CD4-positive, alpha-beta T cell (primary cell): ENCODE measurements around the gene HNRNPU. TPM values are rescaled to one million over a fixed set of nuclear protein-coding genes. Genes with fewer than 3 reads are reported as not detected.

ENCODE experiments used
- ATAC-seq: fragments of 200-7000 bp; cut with Tn5 transposase; one replicate; pipeline ENCODE4 v1.10.0; 2022; ENCODE audit warnings: mild to moderate bottlenecking; ENCODE audit not compliant: poor library complexity
- CTCF ChIA-PET: fragments of 350-600 bp; sonication (Branson Sonifier 250); formaldehyde crosslinking; loops from one replicate; lab custom pipeline; 2021; ENCODE audit warnings: antibody characterized with exemption, inconsistent platforms; lab: Charles Lee
- POLR2A ChIA-PET: fragments of 350-600 bp; sonication (Branson Sonifier 250); formaldehyde crosslinking; loops from one replicate; lab custom pipeline; 2021; ENCODE audit warnings: antibody characterized with exemption, inconsistent platforms; lab: Charles Lee
- DNase-seq, 14 experiments: peaks; one replicate each; pipeline ENCODE4 v3.0.0-alpha.2; 2013 to 2020; ENCODE audit warnings: mixed read lengths in 2 of 14
- H3K27ac ChIP-seq, 2 donors: one replicate each; pipeline versions ENCODE4 v1.5.1 to v1.7.0; 2013; ENCODE audit warnings: low read length in 2 of 2, low read depth in 1 of 2, mild to moderate bottlenecking in 1 of 2
- H3K27me3 ChIP-seq, 2 experiments: 1 replicate in 1 of 2; 2 replicates in 1 of 2; pipeline versions ENCODE4 v1.6.1 to v1.7.0; 2013; ENCODE audit warnings: low read length in 2 of 2, control low read depth in 1 of 2, mild to moderate bottlenecking in 1 of 2, moderate library complexity in 1 of 2; ENCODE audit not compliant: insufficient read depth in 2 of 2, control insufficient read depth in 1 of 2
- H3K36me3 ChIP-seq: one replicate; pipeline ENCODE4 v1.6.1; 2013; ENCODE audit warnings: low read length, control low read depth; ENCODE audit not compliant: insufficient read depth
- H3K4me1 ChIP-seq: one replicate; pipeline ENCODE4 v1.6.1; 2013; ENCODE audit warnings: low read length, control low read depth; ENCODE audit not compliant: insufficient read depth
- H3K4me3 ChIP-seq: one replicate; pipeline ENCODE4 v1.5.1; 2013; ENCODE audit warnings: mild to moderate bottlenecking, low read length, moderate library complexity
- H3K9me3 ChIP-seq, 2 experiments: 1 replicate in 1 of 2; 2 replicates in 1 of 2; pipeline versions ENCODE4 v1.6.1 to v1.7.0; 2013; ENCODE audit warnings: low read length in 2 of 2, mild to moderate bottlenecking in 2 of 2, control low read depth in 1 of 2, moderate library complexity in 1 of 2; ENCODE audit not compliant: control insufficient read depth in 1 of 2, insufficient read depth in 1 of 2
- H3K27ac Mint-ChIP-seq: one replicate; pipeline ENCODE4 v1.8.0; 2020; ENCODE audit warnings: mixed read lengths
- H3K27me3 Mint-ChIP-seq: one replicate; pipeline ENCODE4 v1.8.0; 2021; ENCODE audit warnings: mixed read lengths
- H3K36me3 Mint-ChIP-seq: one replicate; pipeline ENCODE4 v1.8.0; 2021; ENCODE audit warnings: low read depth, mixed read lengths
- H3K4me1 Mint-ChIP-seq: one replicate; pipeline ENCODE4 v1.8.0; 2021; ENCODE audit warnings: low read depth, mixed read lengths
- H3K4me3 Mint-ChIP-seq: one replicate; pipeline ENCODE4 v1.8.0; 2020; ENCODE audit warnings: mild to moderate bottlenecking, mixed read lengths
- H3K9me3 Mint-ChIP-seq: one replicate; pipeline ENCODE4 v1.8.0; 2020; ENCODE audit warnings: mixed read lengths
- CTCF ChIP-seq: fragments of 200-600 bp; IDR thresholded peaks from one replicate; pipeline ENCODE4 v1.8.0; 2022; ENCODE audit warnings: antibody characterized with exemption, mild to moderate bottlenecking
- intact Hi-C, 2 experiments: fragments of 100-400 bp; cut with DNase I in 1 of 2; cut with micrococcal nuclease in 1 of 2; formaldehyde crosslinking; loops; one replicate each; pipeline versions ENCODE4 v1.15.1 to v1.9.0; 2023 to 2025; cut with DNase I, micrococcal nuclease
- total RNA-seq, 174 experiments: library from RNA in 2 of 174; stranded (reverse) in 2 of 174; gene quantifications; one replicate each; pipeline ENCODE4 v1.2.3 and lab custom pipeline; 2021 to 2026

HNRNPU gene
- total RNA-seq, 2 experiments from 2014 or later = 415 TPM

GRCh38 chr1:244861683-244862082, 2.7 kb downstream of the HNRNPU start:
- Histone ChIP-seq H3K4me3 (peak overlapping the region; percentile 91), H3K27ac (peak overlapping the region; percentile 95 to 99), H3K27me3 (no peaks in the 10 kb centered on the region), H3K36me3 (peaks cover 57% of the 10 kb centered on the region), H3K4me1 (peaks cover 30% of the 10 kb centered on the region), H3K9me3 (no peaks in the 10 kb centered on the region)
- Mint-ChIP-seq H3K27ac (peak overlapping the region; percentile 98), H3K36me3 (peaks cover 84% of the 10 kb centered on the region), H3K27me3 (peaks cover 5% of the 10 kb centered on the region), H3K4me3 (peak overlapping the region; percentile 87), H3K9me3 (no peaks in the 10 kb centered on the region), H3K4me1 (peaks cover 78% of the 10 kb centered on the region)
- intact Hi-C loops = loop anchor here (1.0 to 10.0 kb wide), 5 partner anchors 7 to 409 kb away; partner anchors contain the start of genes ADSS2 (in 2 of the 2) and DESI2 (in 2 of the 2)
- DNase-seq (no peak), ATAC-seq (no peak)
- TF ChIP-seq CTCF = no peak
- POLR2A ChIA-PET = interaction anchor here (0.5 to 22.6 kb wide), 12 partner anchors 9 to 1606 kb away, joined by 3 to 1262 read pairs (median 12); partner anchors contain the start of genes CEP170, COX20 and SDCCAG8
- CTCF ChIA-PET = interaction anchor here (0.7 to 6.2 kb wide), 6 partner anchors 21 to 181 kb away, joined by 3 to 63 read pairs (median 5); partner anchors contain the start of gene COX20

- DNase-seq (no peak), ATAC-seq (no peak)
- peak overlapping the region; percentile 91 for H3K4me3 ChIP-seq
- H3K27me3 ChIP-seq = no peaks in the 10 kb centered on the region
- H3K27ac ChIP-seq = peak overlapping the region; percentile 95 to 99
- peaks cover 35% of the 10 kb centered on the region for H3K4me1 ChIP-seq
- Mint-ChIP-seq H3K9me3 (no peaks in the 10 kb centered on the region), H3K27me3 (peaks cover 5% of the 10 kb centered on the region), H3K4me3 (peak overlapping the region; percentile 87), H3K4me1 (peaks cover 80% of the 10 kb centered on the region), H3K36me3 (peaks cover 90% of the 10 kb centered on the region), H3K27ac (peak overlapping the region; percentile 98)
- TF ChIP-seq CTCF = no peak
- CTCF ChIA-PET = interaction anchor here (0.8 to 6.2 kb wide), 5 partner anchors 21 to 181 kb away, joined by 3 to 63 read pairs (median 10); partner anchors contain the start of gene COX20
- peaks cover 63% of the 10 kb centered on the region for H3K36me3 ChIP-seq
- POLR2A ChIA-PET = interaction anchor here (2.4 to 22.6 kb wide), 5 partner anchors 8 to 181 kb away, joined by 11 to 1262 read pairs (median 141); partner anchors contain the start of gene COX20
- H3K9me3 ChIP-seq = no peaks in the 10 kb centered on the region
- intact Hi-C loops = loop anchor here (5.0 to 10.0 kb wide), 3 partner anchors 209 to 409 kb away; partner anchors contain the start of genes ADSS2 (in 2 of the 2) and DESI2 (in 1 of the 2)
Observed at GRCh38 chr1:244860914-244861610, 3.3 kb downstream of the HNRNPU start.

- ChIA-PET CTCF (interaction anchor here (1.2 to 6.2 kb wide), 3 partner anchors 25 to 182 kb away, joined by 3 to 63 read pairs (median 10); partner anchors contain the start of gene COX20), POLR2A (interaction anchor here (7.1 to 22.6 kb wide), 3 partner anchors 7 to 110 kb away, joined by 141 to 1262 read pairs (median 354); partner anchors contain the start of gene COX20)
- no peak for ATAC-seq
- Mint-ChIP-seq H3K9me3 (no peaks in the 10 kb centered on the region), H3K4me1 (peaks cover 80% of the 10 kb centered on the region), H3K27me3 (peaks cover 5% of the 10 kb centered on the region), H3K36me3 (peaks cover 100% of the 10 kb centered on the region), H3K27ac (peak overlapping the region; percentile 98), H3K4me3 (peak overlapping the region; percentile 87)
- intact Hi-C loops = loop anchor here (5.0 to 10.0 kb wide), 3 partner anchors 208 to 408 kb away; partner anchors contain the start of genes ADSS2 (in 2 of the 2) and DESI2 (in 1 of the 2)
- no peak for TF ChIP-seq CTCF
- peak overlapping the region; percentile 91 for H3K4me3 ChIP-seq
- no peak for DNase-seq
- H3K27me3 ChIP-seq = no peaks in the 10 kb centered on the region
- H3K9me3 ChIP-seq = no peaks in the 10 kb centered on the region
- peaks cover 73% of the 10 kb centered on the region for H3K36me3 ChIP-seq
- H3K4me1 ChIP-seq = peaks cover 41% of the 10 kb centered on the region
- no peak overlapping the region for H3K27ac ChIP-seq
Observed at GRCh38 chr1:244860078-244860477, 4.3 kb downstream of the HNRNPU start.
